OCI-LY3 (cell line): ENCODE measurements around the gene MBNL1.

Experiments used
- CTCF ChIP-seq: fragments of 200-600, 300-600 bp; sonication (generic); IDR thresholded peaks from 2 replicates; pipeline ENCODE4 v1.5.1; 2014; ENCODE audit warnings: antibody characterized with exemption, low read length, low read depth
- EZH2phosphoT487 ChIP-seq: fragments of 200-600 bp; shearing (Covaris generic); IDR thresholded peaks from 2 replicates; pipeline ENCODE4 v1.6.1; 2018; ENCODE audit warnings: antibody characterized with exemption, mixed run types, low read depth

- TF ChIP-seq CTCF: no peak
- TF ChIP-seq EZH2phosphoT487: no peak
Measured at GRCh38 chr3:152266221-152266995, 2.3 kb upstream of the MBNL1 start.
